HepG2 (cell line): Measurements from ENCODE around the gene ADI1. TPM values are rescaled to one million over a fixed set of nuclear protein-coding genes. Genes with fewer than 3 reads are reported as not detected.

Experiments
- KDM2A ChIP-seq: sonication (generic); formaldehyde crosslinking; IDR thresholded peaks from 2 replicates; pipeline ENCODE4 v1.4.0; 2020; ENCODE audit warnings: low read depth, missing genetic modification reagents, borderline replicate concordance
- PITX1 ChIP-seq: sonication (generic); formaldehyde crosslinking; IDR thresholded peaks from 2 replicates; pipeline ENCODE4 v1.5.1; 2020; ENCODE audit warnings: mild to moderate bottlenecking, missing genetic modification reagents
- SNAPC2 ChIP-seq: sonication (generic); formaldehyde crosslinking; IDR thresholded peaks from 2 replicates; pipeline ENCODE4 v1.8.1; 2022; ENCODE audit warnings: mild to moderate bottlenecking, missing genetic modification reagents
- ZC3H4 ChIP-seq: sonication (generic); formaldehyde crosslinking; IDR thresholded peaks from 2 replicates; pipeline ENCODE4 v1.4.0; 2020; ENCODE audit warnings: missing genetic modification reagents, borderline replicate concordance
- ZKSCAN1 ChIP-seq: fragments of 150-350 bp; IDR thresholded peaks from 2 replicates; pipeline ENCODE4 v1.6.1; 2014; ENCODE audit warnings: low read length
- ZKSCAN5 ChIP-seq: sonication (generic); formaldehyde crosslinking; IDR thresholded peaks from 2 replicates; pipeline ENCODE4 v1.5.1; 2020; ENCODE audit warnings: mild to moderate bottlenecking, missing genetic modification reagents
- ZNF180 ChIP-seq: sonication (generic); formaldehyde crosslinking; IDR thresholded peaks from 2 replicates; pipeline ENCODE4 v1.4.0; 2020; ENCODE audit warnings: low read depth, missing genetic modification reagents, borderline replicate concordance
- ZNF24 ChIP-seq: fragments of 450-650 bp; IDR thresholded peaks from 2 replicates; pipeline ENCODE4 v1.6.1; 2017; ENCODE audit warnings: antibody characterized with exemption, mild to moderate bottlenecking
- ZNF567 ChIP-seq: sonication (generic); formaldehyde crosslinking; IDR thresholded peaks from 2 replicates; pipeline ENCODE4 v1.8.1; 2023; ENCODE audit warnings: mild to moderate bottlenecking, missing genetic modification reagents, borderline replicate concordance
- ZNF674 ChIP-seq: sonication (generic); formaldehyde crosslinking; IDR thresholded peaks from 2 replicates; pipeline ENCODE4 v1.5.0; 2020; ENCODE audit warnings: low read depth, mild to moderate bottlenecking, missing genetic modification reagents
- ZSCAN25 ChIP-seq: sonication (generic); formaldehyde crosslinking; IDR thresholded peaks from 2 replicates; pipeline ENCODE4 v1.8.0; 2022; ENCODE audit warnings: mild to moderate bottlenecking, missing genetic modification reagents
- polyA plus RNA-seq, 8 experiments: library from polyadenylated mRNA; depleted of rRNA in 3 of 8; stranded (reverse) in 7 of 8; unstranded in 1 of 8; fragments of >200 nt; fragmentation: Illumina TruSeq in 4 of 8; extraction: Trizol in 4 of 8; gene quantifications; 2 replicates each; pipeline versions ENCODE4 v1.2.1 to v1.2.3, GENCODE V29; 2011 to 2016; ENCODE audit warnings: low read depth in 4 of 8, missing spikeins in 1 of 8, mixed read lengths in 1 of 8; ENCODE audit not compliant: insufficient read depth in 1 of 8
- total RNA-seq, 5 experiments: library from RNA; depleted of rRNA; stranded (reverse); fragments of >200 nt; fragmentation: Illumina TruSeq; extraction: Trizol; gene quantifications; 2 replicates each; pipeline ENCODE4 v1.2.3, GENCODE V29; 2016; ENCODE audit warnings: low read depth in 1 of 5
- TF ChIP-seq, protein P1 (sequence below): sonication (generic); formaldehyde crosslinking; IDR thresholded peaks from 2 replicates; pipeline ENCODE4 v1.4.0; 2020; ENCODE audit warnings: missing genetic modification reagents
- TF ChIP-seq, protein P2 (sequence below): IDR thresholded peaks from 2 replicates; pipeline ENCODE4 v1.6.1; 2018; ENCODE audit warnings: missing genetic modification reagents
- TF ChIP-seq, protein P3 (sequence below): sonication (generic); formaldehyde crosslinking; IDR thresholded peaks from 2 replicates; pipeline ENCODE4 v1.4.0; 2020; ENCODE audit warnings: missing genetic modification reagents, mild to moderate bottlenecking, borderline replicate concordance
- TF ChIP-seq, protein P4 (sequence below): sonication (generic); formaldehyde crosslinking; IDR thresholded peaks from 2 replicates; pipeline ENCODE4 v1.4.0; 2020; ENCODE audit warnings: missing genetic modification reagents, borderline replicate concordance

The ADI1 gene
- total and polyA plus RNA-seq, 2 of the 13 experiments (the other 11 are each of a cell fraction or from before 2014, with no cell fraction given) = 28.7 to 123 TPM

DNA sequence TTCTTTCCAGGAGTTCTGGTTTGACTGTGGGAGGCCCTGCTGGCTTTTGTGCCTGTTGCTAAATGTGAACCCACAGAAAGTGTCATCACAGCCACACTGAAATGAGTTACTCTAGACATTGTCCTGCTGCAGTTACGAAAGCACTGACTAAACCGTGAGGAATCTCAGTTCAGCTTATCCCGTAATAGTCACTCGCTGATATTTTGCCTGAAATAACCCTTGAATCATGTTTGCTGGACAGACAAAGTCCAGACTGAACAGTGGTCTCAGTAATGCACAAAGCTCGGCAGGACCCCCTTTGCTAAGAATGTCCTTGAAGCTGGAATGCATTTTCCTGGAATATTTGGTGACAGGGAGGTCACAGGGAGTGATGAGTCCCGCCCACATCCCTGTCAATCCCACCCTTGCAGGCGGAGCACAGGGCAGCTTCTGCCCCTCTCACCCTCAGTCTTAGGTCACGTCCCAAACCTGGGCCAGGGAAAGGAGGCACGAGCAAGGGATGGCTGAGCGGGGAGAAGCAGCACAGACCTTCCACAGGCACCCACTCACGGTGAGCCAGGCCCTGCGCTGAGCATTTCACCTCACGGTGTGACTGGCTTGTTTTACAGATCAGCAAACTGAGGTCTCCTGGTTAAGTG lies 53.4 kb downstream of the ADI1 start (continued):
- TF ChIP-seq, protein P1, sequence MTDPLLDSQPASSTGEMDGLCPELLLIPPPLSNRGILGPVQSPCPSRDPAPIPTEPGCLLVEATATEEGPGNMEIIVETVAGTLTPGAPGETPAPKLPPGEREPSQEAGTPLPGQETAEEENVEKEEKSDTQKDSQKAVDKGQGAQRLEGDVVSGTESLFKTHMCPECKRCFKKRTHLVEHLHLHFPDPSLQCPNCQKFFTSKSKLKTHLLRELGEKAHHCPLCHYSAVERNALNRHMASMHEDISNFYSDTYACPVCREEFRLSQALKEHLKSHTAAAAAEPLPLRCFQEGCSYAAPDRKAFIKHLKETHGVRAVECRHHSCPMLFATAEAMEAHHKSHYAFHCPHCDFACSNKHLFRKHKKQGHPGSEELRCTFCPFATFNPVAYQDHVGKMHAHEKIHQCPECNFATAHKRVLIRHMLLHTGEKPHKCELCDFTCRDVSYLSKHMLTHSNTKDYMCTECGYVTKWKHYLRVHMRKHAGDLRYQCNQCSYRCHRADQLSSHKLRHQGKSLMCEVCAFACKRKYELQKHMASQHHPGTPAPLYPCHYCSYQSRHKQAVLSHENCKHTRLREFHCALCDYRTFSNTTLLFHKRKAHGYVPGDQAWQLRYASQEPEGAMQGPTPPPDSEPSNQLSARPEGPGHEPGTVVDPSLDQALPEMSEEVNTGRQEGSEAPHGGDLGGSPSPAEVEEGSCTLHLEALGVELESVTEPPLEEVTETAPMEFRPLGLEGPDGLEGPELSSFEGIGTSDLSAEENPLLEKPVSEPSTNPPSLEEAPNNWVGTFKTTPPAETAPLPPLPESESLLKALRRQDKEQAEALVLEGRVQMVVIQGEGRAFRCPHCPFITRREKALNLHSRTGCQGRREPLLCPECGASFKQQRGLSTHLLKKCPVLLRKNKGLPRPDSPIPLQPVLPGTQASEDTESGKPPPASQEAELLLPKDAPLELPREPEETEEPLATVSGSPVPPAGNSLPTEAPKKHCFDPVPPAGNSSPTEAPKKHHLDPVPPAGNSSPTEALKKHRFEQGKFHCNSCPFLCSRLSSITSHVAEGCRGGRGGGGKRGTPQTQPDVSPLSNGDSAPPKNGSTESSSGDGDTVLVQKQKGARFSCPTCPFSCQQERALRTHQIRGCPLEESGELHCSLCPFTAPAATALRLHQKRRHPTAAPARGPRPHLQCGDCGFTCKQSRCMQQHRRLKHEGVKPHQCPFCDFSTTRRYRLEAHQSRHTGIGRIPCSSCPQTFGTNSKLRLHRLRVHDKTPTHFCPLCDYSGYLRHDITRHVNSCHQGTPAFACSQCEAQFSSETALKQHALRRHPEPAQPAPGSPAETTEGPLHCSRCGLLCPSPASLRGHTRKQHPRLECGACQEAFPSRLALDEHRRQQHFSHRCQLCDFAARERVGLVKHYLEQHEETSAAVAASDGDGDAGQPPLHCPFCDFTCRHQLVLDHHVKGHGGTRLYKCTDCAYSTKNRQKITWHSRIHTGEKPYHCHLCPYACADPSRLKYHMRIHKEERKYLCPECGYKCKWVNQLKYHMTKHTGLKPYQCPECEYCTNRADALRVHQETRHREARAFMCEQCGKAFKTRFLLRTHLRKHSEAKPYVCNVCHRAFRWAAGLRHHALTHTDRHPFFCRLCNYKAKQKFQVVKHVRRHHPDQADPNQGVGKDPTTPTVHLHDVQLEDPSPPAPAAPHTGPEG (CRISPR knock-in tag) = no peak
- peak; percentile 87 for TF ChIP-seq PITX1 (CRISPR knock-in tag)
- TF ChIP-seq ZNF180 (CRISPR knock-in tag) = no peak
- TF ChIP-seq ZC3H4 (CRISPR knock-in tag) = no peak
- TF ChIP-seq, protein P2, sequence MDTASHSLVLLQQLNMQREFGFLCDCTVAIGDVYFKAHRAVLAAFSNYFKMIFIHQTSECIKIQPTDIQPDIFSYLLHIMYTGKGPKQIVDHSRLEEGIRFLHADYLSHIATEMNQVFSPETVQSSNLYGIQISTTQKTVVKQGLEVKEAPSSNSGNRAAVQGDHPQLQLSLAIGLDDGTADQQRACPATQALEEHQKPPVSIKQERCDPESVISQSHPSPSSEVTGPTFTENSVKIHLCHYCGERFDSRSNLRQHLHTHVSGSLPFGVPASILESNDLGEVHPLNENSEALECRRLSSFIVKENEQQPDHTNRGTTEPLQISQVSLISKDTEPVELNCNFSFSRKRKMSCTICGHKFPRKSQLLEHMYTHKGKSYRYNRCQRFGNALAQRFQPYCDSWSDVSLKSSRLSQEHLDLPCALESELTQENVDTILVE = peak; percentile 79; the same call in 1 of the 2 replicates
- 0 out of 2 replicates have a peak, but pooled peaks have one; percentile 66 for TF ChIP-seq ZNF567 (CRISPR knock-in tag)
- no peak for TF ChIP-seq ZNF24
- TF ChIP-seq ZSCAN25 = peak; percentile 30; the same call in 1 of the 2 replicates
- peak; percentile 23; the same call in 1 of the 2 replicates for TF ChIP-seq ZKSCAN1
- TF ChIP-seq, protein P3, sequence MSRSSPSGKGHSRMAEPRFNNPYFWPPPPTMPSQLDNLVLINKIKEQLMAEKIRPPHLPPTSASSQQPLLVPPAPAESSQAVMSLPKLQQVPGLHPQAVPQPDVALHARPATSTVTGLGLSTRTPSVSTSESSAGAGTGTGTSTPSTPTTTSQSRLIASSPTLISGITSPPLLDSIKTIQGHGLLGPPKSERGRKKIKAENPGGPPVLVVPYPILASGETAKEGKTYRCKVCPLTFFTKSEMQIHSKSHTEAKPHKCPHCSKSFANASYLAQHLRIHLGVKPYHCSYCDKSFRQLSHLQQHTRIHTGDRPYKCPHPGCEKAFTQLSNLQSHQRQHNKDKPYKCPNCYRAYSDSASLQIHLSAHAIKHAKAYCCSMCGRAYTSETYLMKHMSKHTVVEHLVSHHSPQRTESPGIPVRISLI (CRISPR knock-in tag) = no peak
- TF ChIP-seq ZKSCAN5 (CRISPR knock-in tag) = no peak
- no peak for TF ChIP-seq SNAPC2 (CRISPR knock-in tag)
- TF ChIP-seq KDM2A (CRISPR knock-in tag) = peak; percentile 57; the same call in 1 of the 2 replicates
- TF ChIP-seq, protein P4, sequence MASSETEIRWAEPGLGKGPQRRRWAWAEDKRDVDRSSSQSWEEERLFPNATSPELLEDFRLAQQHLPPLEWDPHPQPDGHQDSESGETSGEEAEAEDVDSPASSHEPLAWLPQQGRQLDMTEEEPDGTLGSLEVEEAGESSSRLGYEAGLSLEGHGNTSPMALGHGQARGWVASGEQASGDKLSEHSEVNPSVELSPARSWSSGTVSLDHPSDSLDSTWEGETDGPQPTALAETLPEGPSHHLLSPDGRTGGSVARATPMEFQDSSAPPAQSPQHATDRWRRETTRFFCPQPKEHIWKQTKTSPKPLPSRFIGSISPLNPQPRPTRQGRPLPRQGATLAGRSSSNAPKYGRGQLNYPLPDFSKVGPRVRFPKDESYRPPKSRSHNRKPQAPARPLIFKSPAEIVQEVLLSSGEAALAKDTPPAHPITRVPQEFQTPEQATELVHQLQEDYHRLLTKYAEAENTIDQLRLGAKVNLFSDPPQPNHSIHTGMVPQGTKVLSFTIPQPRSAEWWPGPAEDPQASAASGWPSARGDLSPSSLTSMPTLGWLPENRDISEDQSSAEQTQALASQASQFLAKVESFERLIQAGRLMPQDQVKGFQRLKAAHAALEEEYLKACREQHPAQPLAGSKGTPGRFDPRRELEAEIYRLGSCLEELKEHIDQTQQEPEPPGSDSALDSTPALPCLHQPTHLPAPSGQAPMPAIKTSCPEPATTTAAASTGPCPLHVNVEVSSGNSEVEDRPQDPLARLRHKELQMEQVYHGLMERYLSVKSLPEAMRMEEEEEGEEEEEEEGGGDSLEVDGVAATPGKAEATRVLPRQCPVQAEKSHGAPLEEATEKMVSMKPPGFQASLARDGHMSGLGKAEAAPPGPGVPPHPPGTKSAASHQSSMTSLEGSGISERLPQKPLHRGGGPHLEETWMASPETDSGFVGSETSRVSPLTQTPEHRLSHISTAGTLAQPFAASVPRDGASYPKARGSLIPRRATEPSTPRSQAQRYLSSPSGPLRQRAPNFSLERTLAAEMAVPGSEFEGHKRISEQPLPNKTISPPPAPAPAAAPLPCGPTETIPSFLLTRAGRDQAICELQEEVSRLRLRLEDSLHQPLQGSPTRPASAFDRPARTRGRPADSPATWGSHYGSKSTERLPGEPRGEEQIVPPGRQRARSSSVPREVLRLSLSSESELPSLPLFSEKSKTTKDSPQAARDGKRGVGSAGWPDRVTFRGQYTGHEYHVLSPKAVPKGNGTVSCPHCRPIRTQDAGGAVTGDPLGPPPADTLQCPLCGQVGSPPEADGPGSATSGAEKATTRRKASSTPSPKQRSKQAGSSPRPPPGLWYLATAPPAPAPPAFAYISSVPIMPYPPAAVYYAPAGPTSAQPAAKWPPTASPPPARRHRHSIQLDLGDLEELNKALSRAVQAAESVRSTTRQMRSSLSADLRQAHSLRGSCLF (CRISPR knock-in tag) = no peak
- no peak for TF ChIP-seq ZNF674
